Measurements from ENCODE around the gene ENTPD8.

ENTPD8 gene

DNA sequence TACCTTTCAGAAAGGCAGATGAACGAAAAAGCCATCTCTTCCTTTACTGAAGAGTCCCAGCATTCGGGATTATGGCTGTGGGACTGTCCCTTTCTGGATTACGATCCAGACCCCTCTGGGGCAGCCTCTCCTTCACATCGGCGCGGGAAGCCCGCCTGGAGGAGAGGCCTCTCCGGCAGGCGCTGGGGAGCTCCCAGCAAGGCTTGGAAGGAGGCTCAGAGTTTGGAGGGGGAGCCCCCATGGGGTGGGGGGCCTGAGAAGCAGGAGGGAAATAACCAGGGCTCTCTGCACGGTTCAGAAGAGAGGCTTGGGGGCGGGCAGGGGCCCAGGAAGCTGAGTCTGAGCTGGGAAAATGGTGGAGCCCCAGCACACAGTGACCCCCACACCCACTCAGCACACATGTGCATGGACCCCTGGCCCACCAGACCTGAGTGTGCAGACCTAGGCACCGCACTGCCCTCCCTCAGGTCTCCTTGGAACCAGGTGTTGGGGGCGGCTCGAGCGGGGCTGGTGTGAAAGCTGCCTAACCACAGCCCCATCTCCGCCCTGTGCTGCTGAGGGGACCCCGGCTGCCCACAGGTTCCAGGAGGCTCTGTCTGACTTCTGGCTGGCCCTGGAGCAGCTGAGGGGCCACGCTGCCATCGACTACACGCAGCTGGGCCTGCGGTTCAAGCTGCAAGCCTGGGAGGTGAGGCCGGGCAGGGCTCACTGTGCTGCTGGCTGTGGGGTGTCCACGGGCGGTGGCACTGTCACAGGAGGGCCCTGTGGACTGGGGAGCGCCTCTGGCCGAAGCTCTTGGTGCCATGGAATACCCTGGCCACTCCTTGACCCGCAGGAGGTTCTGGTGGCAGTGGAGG, 13.5 kb downstream of the ENTPD8 start:
- no peak for DNase-seq (ENCODE audit: low read depth)

DNA sequence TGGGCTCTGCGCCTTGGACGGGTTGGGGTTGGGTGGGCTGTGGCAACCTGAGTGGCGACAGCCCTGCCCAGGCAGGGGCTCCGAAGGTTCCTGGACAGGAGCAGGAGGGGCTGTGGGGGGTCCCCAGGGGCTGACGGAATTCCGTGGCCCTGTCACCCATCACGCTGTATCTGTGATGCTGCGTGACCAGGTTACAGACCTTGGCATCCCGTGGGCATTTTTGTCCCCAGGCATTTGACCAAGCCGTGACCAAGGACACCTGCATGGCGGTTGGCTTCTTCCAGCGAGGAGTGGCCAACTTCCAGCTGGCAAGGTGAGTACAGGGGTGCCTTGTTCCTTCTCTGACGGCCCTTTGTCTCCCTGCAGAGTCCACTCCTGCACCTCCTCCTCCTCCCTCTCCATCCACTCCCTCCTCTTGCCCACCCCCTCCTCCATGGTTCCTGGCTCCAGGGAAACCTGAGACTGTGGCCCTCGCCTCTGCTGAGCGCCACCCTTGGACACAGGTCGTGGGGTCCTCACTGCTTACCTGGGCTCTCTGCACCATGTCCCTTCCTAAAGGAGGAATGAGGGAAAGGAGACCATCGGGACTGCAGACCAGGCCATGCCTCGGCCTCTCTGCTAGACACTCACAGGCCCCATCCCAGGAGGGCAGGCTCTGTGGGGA, 15.0 kb downstream of the ENTPD8 start:
- TF ChIP-seq POLR2A (IDR thresholded peaks at IDR 0.05; ENCODE audit: extremely low read depth, insufficient read length) (no peak), MYC (IDR thresholded peaks at IDR 0.05; ENCODE audit: low read depth, low read length) (no peak)
- TF ChIP-seq, protein P1, sequence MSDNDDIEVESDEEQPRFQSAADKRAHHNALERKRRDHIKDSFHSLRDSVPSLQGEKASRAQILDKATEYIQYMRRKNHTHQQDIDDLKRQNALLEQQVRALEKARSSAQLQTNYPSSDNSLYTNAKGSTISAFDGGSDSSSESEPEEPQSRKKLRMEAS (IDR thresholded peaks at IDR 0.05; ENCODE audit: low read depth, low read length): no peak
- TF ChIP-seq, protein P2, sequence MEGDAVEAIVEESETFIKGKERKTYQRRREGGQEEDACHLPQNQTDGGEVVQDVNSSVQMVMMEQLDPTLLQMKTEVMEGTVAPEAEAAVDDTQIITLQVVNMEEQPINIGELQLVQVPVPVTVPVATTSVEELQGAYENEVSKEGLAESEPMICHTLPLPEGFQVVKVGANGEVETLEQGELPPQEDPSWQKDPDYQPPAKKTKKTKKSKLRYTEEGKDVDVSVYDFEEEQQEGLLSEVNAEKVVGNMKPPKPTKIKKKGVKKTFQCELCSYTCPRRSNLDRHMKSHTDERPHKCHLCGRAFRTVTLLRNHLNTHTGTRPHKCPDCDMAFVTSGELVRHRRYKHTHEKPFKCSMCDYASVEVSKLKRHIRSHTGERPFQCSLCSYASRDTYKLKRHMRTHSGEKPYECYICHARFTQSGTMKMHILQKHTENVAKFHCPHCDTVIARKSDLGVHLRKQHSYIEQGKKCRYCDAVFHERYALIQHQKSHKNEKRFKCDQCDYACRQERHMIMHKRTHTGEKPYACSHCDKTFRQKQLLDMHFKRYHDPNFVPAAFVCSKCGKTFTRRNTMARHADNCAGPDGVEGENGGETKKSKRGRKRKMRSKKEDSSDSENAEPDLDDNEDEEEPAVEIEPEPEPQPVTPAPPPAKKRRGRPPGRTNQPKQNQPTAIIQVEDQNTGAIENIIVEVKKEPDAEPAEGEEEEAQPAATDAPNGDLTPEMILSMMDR (IDR thresholded peaks at IDR 0.05; ENCODE audit: low read depth, low read length): no peak
- DNase-seq (ENCODE audit: low read depth): no peak
- H3K4me3 ChIP-seq (ENCODE audit: low read depth, low read length): no peak overlapping the region

More for the DNA sequence above, 13.5 kb downstream of the ENTPD8 start:
- TF ChIP-seq, protein P1 (IDR thresholded peaks at IDR 0.05; ENCODE audit: low read depth, low read length): no peak
- TF ChIP-seq POLR2A (IDR thresholded peaks at IDR 0.05; ENCODE audit: extremely low read depth, insufficient read length) (no peak), MYC (IDR thresholded peaks at IDR 0.05; ENCODE audit: low read depth, low read length) (no peak)
- TF ChIP-seq, protein P2 (IDR thresholded peaks at IDR 0.05; ENCODE audit: low read depth, low read length): no peak
- H3K4me3 ChIP-seq (ENCODE audit: low read depth, low read length): no peak overlapping the region

DNA sequence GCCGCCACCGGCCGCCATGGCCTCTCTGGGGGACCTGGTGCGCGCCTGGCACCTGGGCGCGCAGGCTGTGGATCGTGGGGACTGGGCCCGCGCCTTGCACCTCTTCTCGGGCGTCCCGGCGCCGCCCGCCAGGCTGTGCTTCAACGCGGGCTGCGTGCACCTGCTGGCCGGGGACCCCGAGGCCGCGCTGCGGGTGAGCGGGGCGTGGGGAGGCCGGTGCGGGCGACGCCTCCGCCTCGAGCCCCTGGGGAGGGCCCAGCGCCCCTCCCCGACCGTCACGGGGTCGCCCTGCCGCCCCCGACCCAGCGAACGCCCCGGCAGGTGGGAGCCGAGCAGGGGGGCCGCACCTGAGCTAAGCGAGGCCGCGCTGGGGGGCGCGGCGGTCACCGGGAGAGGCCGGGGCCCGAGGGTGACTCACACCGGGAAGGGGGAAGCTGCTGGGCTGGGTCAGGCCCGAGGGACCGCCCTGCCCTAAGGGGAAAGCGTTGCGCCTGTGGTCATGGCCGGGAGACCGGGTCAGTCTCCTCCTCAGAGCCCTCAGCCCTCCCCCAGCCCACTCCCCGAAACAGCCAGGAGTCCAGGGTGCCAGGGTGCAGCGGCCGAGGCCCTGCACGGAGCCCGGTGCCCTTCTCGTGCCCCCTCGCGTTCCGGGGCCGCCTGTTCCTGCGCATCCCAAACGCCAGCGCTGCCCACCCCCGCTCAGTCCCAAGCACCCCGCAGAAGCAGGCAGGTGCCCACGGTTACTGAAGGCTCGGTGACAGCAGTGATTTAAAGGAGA, 17.5 kb downstream of the ENTPD8 start:
- DNase-seq (ENCODE audit: low read depth): peak; percentile 62
- no peak overlapping the region for H3K4me3 ChIP-seq (ENCODE audit: low read depth, low read length)
- TF ChIP-seq, protein P2 (IDR thresholded peaks at IDR 0.05; ENCODE audit: low read depth, low read length): no peak
- TF ChIP-seq, protein P1 (IDR thresholded peaks at IDR 0.05; ENCODE audit: low read depth, low read length): no peak

DNA sequence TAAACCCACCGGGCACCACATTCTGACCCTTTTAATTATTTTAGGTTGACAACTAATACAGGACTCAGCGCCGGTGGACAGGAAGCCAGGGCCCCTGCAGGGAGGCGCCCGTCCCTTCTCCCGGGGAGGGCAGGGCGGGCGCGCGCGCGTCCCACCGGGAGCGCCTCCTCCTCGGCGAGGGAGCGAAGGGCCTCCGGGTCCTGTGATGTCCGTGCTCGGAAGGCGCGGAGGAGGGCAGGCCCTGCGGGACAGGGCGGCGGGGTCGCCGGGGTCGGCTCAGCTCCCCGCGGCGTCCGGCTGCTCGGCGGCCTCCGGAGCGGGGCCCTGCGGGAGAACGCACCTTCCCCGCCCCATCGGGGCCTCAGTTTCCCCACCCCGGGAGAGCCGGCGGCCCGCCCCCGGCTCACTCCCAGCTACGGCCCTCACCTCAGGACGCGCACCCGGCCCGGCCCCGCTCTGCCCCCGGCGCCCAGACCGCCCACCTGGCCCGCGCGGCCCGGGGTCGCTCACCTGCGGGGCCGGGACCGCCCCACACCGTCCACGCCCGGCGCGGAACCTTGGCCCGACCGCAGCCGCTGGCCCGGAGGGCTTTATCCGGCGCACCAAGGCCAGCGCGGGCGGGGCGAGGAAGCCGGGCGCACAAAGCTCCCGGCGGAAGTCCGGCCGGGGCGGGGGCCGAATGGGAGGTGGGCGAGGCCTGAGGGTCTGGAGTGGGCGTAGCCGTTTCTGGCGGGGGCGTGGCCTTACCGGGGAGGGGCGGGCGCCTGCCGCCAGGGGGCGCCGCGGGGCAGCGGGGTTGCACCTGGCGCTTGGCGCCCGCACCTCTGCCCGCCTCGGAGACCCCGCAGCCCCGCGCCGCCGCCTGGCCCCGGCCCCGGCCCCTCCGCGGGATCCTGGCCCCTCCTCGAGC, 18.3 kb downstream of the ENTPD8 start, which contains the start of the genes EXD3 and NOXA1:
EXD3 (minus strand) TSS at position 559 of the 910 bp plus-strand sequence. CDS start 27,805 bp downstream, outside the sequence.
NOXA1 (plus strand) TSS at position 790 of the 910 bp plus-strand sequence. CDS start 137 bp downstream, outside the sequence.
- DNase-seq (ENCODE audit: low read depth): peak; percentile 93
- H3K4me3 ChIP-seq (ENCODE audit: low read depth, low read length): peak within 1 kb of the TSS; percentile 81
- TF ChIP-seq, protein P2 (IDR thresholded peaks at IDR 0.05; ENCODE audit: low read depth, low read length): peak; percentile 36
- TF ChIP-seq, protein P1 (IDR thresholded peaks at IDR 0.05; ENCODE audit: low read depth, low read length): no peak; the same call in 1 of the 2 replicates
- peak; percentile 14 for TF ChIP-seq POLR2A (IDR thresholded peaks at IDR 0.05; ENCODE audit: extremely low read depth, insufficient read length)
- TF ChIP-seq MYC (IDR thresholded peaks at IDR 0.05; ENCODE audit: low read depth, low read length): peak; percentile 5; the same call in 1 of the 2 replicates
